Loucy (cell line): ENCODE results near the gene NHP2.

Experiments used
- H2AFZ ChIP-seq: fragments of 200-600 bp; sonication (generic); 2 replicates; pipeline ENCODE4 v1.6.0; 2016; ENCODE audit warnings: antibody characterized with exemption, mild to moderate bottlenecking, low read length, moderate library complexity
- H3F3A ChIP-seq: fragments of 200-600 bp; 2 replicates; pipeline ENCODE4 v1.6.0; 2016; ENCODE audit warnings: antibody characterized with exemption, low read depth, mild to moderate bottlenecking
- H3K27me3 ChIP-seq: fragments of 200-600 bp; sonication (generic); 2 replicates; pipeline ENCODE4 v1.6.1; 2014; ENCODE audit warnings: low read length, mild to moderate bottlenecking; ENCODE audit not compliant: insufficient read depth, poor library complexity, severe bottlenecking
- H3K36me3 ChIP-seq: fragments of 200-600 bp; sonication (generic); 2 replicates; pipeline ENCODE4 v1.6.1; 2016; ENCODE audit warnings: low read length; ENCODE audit not compliant: insufficient read depth
- H3K4me1 ChIP-seq: fragments of 200-600 bp; sonication (generic); 2 replicates; pipeline ENCODE4 v1.5.1; 2014; ENCODE audit warnings: low read length, mild to moderate bottlenecking; ENCODE audit not compliant: insufficient read depth, poor library complexity, severe bottlenecking
- H3K4me2 ChIP-seq: fragments of 200-600 bp; sonication (generic); 2 replicates; pipeline ENCODE4 v1.6.0; 2014; ENCODE audit warnings: antibody characterized with exemption, low read length, low read depth, mild to moderate bottlenecking; ENCODE audit not compliant: poor library complexity, severe bottlenecking
- H3K4me3 ChIP-seq: fragments of 200-600 bp; sonication (generic); 2 replicates; pipeline ENCODE4 v1.5.1; 2014; ENCODE audit warnings: low read length, mild to moderate bottlenecking, mixed read lengths; ENCODE audit not compliant: poor library complexity, severe bottlenecking
- H3K79me2 ChIP-seq: fragments of 200-600 bp; sonication (generic); 2 replicates; pipeline ENCODE4 v1.6.1; 2014; ENCODE audit warnings: low read length; ENCODE audit not compliant: insufficient read depth
- H3K9ac ChIP-seq: fragments of 200-600 bp; sonication (generic); 2 replicates; pipeline ENCODE4 v1.6.0; 2014; ENCODE audit warnings: mild to moderate bottlenecking, low read depth, low read length, moderate library complexity; ENCODE audit not compliant: poor library complexity, severe bottlenecking
- H3K9me2 ChIP-seq: fragments of 200-600 bp; sonication (generic); replicated peaks from 2 replicates; pipeline ENCODE4 v1.6.1; 2016; ENCODE audit warnings: low read depth, low read length, mixed read lengths
- H3K9me3 ChIP-seq: fragments of 200-600 bp; sonication (generic); 2 replicates; pipeline ENCODE4 v1.6.1; 2014; ENCODE audit warnings: mild to moderate bottlenecking, antibody characterized with exemption, low read length, low read depth; ENCODE audit not compliant: insufficient read depth
- H4K20me1 ChIP-seq: fragments of 200-600 bp; sonication (generic); 2 replicates; pipeline ENCODE4 v1.6.0; 2014; ENCODE audit warnings: antibody characterized with exemption, low read length, mild to moderate bottlenecking; ENCODE audit not compliant: insufficient read depth, poor library complexity, severe bottlenecking
- EZH2phosphoT487 ChIP-seq: fragments of 200-600 bp; IDR thresholded peaks from 2 replicates; pipeline ENCODE4 v1.6.1; 2018; ENCODE audit warnings: antibody characterized with exemption, mild to moderate bottlenecking, moderate library complexity, borderline replicate concordance
- TF ChIP-seq, protein P1 (sequence below): fragments of 200-600 bp; sonication (generic); conservative IDR thresholded peaks from 2 replicates; pipeline ENCODE4 v1.5.1; 2014; ENCODE audit warnings: mild to moderate bottlenecking, antibody characterized with exemption, low read length

NHP2 gene

DNA sequence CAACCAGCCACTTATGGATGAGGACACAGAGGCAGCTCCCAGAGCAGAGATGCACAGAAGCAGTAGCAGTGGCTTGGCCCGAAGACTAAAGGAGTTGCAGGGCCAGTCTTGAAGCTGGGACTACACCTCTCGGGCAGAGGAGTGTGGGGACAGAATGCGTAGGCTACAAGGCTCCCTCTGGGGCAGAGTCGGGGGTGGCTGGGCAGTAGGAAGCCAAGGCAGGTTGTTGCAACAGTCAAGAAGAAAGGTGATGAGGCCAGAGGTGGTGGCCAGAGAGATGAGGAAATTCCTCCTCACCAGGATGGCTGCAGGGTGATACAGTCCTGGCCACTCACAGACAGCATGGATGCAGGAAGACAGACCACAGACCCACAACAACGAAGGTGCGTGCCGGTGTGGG, 45.2 kb downstream of the NHP2 start:
- Histone ChIP-seq H3K36me3 (no peaks in the 10 kb centered on the region), H3K9me2 (no peaks in the 10 kb centered on the region), H3K9ac (no peak overlapping the region), H3F3A (no peaks in the 10 kb centered on the region), H3K79me2 (no peaks in the 10 kb centered on the region), H3K4me2 (no peak overlapping the region), H4K20me1 (no peaks in the 10 kb centered on the region), H3K27me3 (no peaks in the 10 kb centered on the region), H3K4me1 (no peaks in the 10 kb centered on the region), H2AFZ (no peak overlapping the region), H3K9me3 (no peaks in the 10 kb centered on the region), H3K4me3 (no peak overlapping the region)
- no peak for TF ChIP-seq EZH2phosphoT487
- TF ChIP-seq, protein P1, sequence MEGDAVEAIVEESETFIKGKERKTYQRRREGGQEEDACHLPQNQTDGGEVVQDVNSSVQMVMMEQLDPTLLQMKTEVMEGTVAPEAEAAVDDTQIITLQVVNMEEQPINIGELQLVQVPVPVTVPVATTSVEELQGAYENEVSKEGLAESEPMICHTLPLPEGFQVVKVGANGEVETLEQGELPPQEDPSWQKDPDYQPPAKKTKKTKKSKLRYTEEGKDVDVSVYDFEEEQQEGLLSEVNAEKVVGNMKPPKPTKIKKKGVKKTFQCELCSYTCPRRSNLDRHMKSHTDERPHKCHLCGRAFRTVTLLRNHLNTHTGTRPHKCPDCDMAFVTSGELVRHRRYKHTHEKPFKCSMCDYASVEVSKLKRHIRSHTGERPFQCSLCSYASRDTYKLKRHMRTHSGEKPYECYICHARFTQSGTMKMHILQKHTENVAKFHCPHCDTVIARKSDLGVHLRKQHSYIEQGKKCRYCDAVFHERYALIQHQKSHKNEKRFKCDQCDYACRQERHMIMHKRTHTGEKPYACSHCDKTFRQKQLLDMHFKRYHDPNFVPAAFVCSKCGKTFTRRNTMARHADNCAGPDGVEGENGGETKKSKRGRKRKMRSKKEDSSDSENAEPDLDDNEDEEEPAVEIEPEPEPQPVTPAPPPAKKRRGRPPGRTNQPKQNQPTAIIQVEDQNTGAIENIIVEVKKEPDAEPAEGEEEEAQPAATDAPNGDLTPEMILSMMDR = no peak

GRCh38 chr5:178107756-178108310, 45.9 kb downstream of the NHP2 start:
- no peaks in the 10 kb centered on the region for H3K9me2 ChIP-seq
- TF ChIP-seq EZH2phosphoT487 = no peak
- TF ChIP-seq, protein P1 = no peak
- H3K79me2 ChIP-seq = no peaks in the 10 kb centered on the region
- H3K36me3 ChIP-seq = no peaks in the 10 kb centered on the region
- no peak overlapping the region for H3K9ac ChIP-seq
- H4K20me1 ChIP-seq = no peaks in the 10 kb centered on the region
- no peak overlapping the region for H3K4me2 ChIP-seq
- no peaks in the 10 kb centered on the region for H3K27me3 ChIP-seq
- H3K9me3 ChIP-seq = no peaks in the 10 kb centered on the region
- no peak overlapping the region for H3K4me3 ChIP-seq
- H3K4me1 ChIP-seq = no peaks in the 10 kb centered on the region
- no peaks in the 10 kb centered on the region for H3F3A ChIP-seq
- H2AFZ ChIP-seq = no peak overlapping the region

DNA sequence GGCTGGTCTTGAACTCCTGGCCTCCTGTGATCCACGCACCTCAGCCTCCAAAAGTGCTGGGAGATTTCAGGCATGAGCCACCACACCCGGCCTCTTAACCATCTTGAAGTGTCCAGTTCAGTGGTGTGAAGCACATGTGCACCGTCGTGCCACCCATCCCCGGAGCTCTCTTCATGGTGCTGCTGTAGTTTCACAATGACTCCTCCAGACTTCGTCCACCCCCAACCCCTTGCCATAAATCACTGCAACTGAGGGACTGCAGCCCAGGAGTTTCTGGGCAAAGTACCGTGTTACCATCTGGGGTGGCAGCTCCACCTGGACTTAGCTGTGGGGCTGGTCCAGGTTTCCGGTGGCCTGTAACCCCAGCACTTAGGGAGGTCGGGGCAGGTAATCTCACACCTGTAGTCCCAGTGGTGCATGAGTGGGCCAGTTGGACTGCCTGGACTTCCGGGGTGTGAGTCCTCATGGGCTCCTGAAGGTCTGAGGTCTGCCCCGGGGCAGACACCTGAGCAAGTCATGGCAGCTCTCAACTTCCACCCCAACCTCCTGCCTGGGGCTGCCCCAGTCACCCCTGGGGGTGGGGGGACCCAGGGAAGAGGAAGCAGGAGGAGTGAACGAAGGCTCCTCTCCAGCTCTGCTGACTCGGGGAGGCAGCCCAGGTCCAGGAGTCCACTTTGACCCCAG, 47.0 kb downstream of the NHP2 start:
- H4K20me1 ChIP-seq = no peaks in the 10 kb centered on the region
- H3K4me1 ChIP-seq = no peaks in the 10 kb centered on the region
- no peaks in the 10 kb centered on the region for H3K79me2 ChIP-seq
- H3K9ac ChIP-seq = no peak overlapping the region
- H3K9me3 ChIP-seq = no peaks in the 10 kb centered on the region
- no peak overlapping the region for H3K4me2 ChIP-seq
- H3K4me3 ChIP-seq = no peak overlapping the region
- TF ChIP-seq, protein P1 = no peak
- TF ChIP-seq EZH2phosphoT487 = no peak
- no peaks in the 10 kb centered on the region for H3F3A ChIP-seq
- H3K27me3 ChIP-seq = no peaks in the 10 kb centered on the region
- no peaks in the 10 kb centered on the region for H3K9me2 ChIP-seq
- no peak overlapping the region for H2AFZ ChIP-seq
- H3K36me3 ChIP-seq = no peaks in the 10 kb centered on the region
